K562 (cell line): ENCODE measurements around the gene SLC2A2. TPM values are rescaled to one million over a fixed set of nuclear protein-coding genes. Genes with fewer than 3 reads are reported as not detected.

Experiments used
- ATF1 ChIP-seq, 2 experiments: fragments of 450-650 bp in 1 of 2; IDR thresholded peaks; 2 replicates each; pipeline ENCODE4 v1.6.1; 2016; ENCODE audit warnings: missing compliant biosample characterization in 1 of 2, missing genetic modification characterization in 1 of 2
- BDP1 ChIP-seq: IDR thresholded peaks from 3 replicates; pipeline ENCODE4 v1.6.1; 2011; ENCODE audit not compliant: insufficient read length, insufficient read depth
- BRD4 ChIP-seq: fragments of 200-600 bp; sonication (generic); IDR thresholded peaks from 2 replicates; pipeline ENCODE4 v1.6.1; 2017; ENCODE audit warnings: inconsistent platforms
- CBFB ChIP-seq: sonication (generic); formaldehyde crosslinking; IDR thresholded peaks from 2 replicates; pipeline ENCODE4 v1.4.0; 2020; ENCODE audit warnings: mild to moderate bottlenecking, missing genetic modification reagents
- CBX2 ChIP-seq: fragments of 200-600 bp; sonication (generic); IDR thresholded peaks from one replicate; pipeline ENCODE4 v1.6.1; 2012; ENCODE audit warnings: mild to moderate bottlenecking, low read length, inconsistent platforms; ENCODE audit not compliant: insufficient read depth, poor library complexity, severe bottlenecking
- DACH1 ChIP-seq: fragments of 450-650 bp; IDR thresholded peaks from 2 replicates; pipeline ENCODE4 v1.6.1; 2018; ENCODE audit not compliant: partially characterized antibody
- ESRRA ChIP-seq: fragments of 450-650 bp; IDR thresholded peaks from 2 replicates; pipeline ENCODE4 v1.6.1; 2014; ENCODE audit warnings: low read depth, mild to moderate bottlenecking, moderate library complexity, borderline replicate concordance
- ETS2 ChIP-seq: IDR thresholded peaks from 2 replicates; pipeline ENCODE4 v1.6.1; 2016; ENCODE audit warnings: borderline replicate concordance, missing genetic modification characterization, mild to moderate bottlenecking, moderate library complexity, missing compliant biosample characterization; ENCODE audit not compliant: poor library complexity, severe bottlenecking
- FOS ChIP-seq: IDR thresholded peaks from 3 replicates; pipeline ENCODE4 v1.6.1; 2011; ENCODE audit not compliant: insufficient read length; ENCODE audit errors: extremely low read depth
- FOXM1 ChIP-seq, 2 experiments: fragments of 450-650 bp in 1 of 2; sonication (generic) in 1 of 2; formaldehyde crosslinking in 1 of 2; IDR thresholded peaks; 2 replicates each; pipeline versions ENCODE4 v1.6.1 to v1.9.0; 2017 to 2022; ENCODE audit warnings: low read depth in 2 of 2, mild to moderate bottlenecking in 2 of 2, missing genetic modification reagents in 1 of 2, moderate library complexity in 1 of 2
- GABPB2 ChIP-seq: fragments of 250-450 bp; sonication (Bioruptor Pico); conservative IDR thresholded peaks from 2 replicates; pipeline ENCODE4 v1.5.1; 2021; ENCODE audit warnings: mild to moderate bottlenecking
- HMG20A ChIP-seq: fragments of 450-650 bp; formaldehyde crosslinking; conservative IDR thresholded peaks from 2 replicates; pipeline ENCODE4 v1.4.0; 2020; ENCODE audit warnings: mild to moderate bottlenecking, mixed read lengths
- HNRNPL ChIP-seq: fragments of 200-400 bp; formaldehyde crosslinking; IDR thresholded peaks from 2 replicates; pipeline ENCODE4 v1.6.1; 2017; ENCODE audit warnings: low read depth, mild to moderate bottlenecking, low read length
- KDM2B ChIP-seq: fragments of 250-450 bp; sonication (Bioruptor Pico); IDR thresholded peaks from 2 replicates; pipeline ENCODE4 v1.8.0; 2021; ENCODE audit warnings: mild to moderate bottlenecking, moderate library complexity
- KDM4B ChIP-seq, 2 experiments: fragments of 450-650 bp in 1 of 2; sonication (generic) in 1 of 2; IDR thresholded peaks; 2 replicates each; pipeline ENCODE4 v1.6.1; 2016 to 2017; ENCODE audit warnings: borderline replicate concordance in 2 of 2, antibody characterized with exemption in 1 of 2, low read depth in 1 of 2, mild to moderate bottlenecking in 1 of 2
- NCOR1 ChIP-seq: fragments of 450-650 bp; IDR thresholded peaks from 2 replicates; pipeline ENCODE4 v1.6.1; 2016; ENCODE audit warnings: mild to moderate bottlenecking, moderate library complexity
- NFE2 ChIP-seq: IDR thresholded peaks from 2 replicates; pipeline ENCODE4 v1.6.1; 2014; ENCODE audit warnings: antibody characterized with exemption, low read depth
- NFE2L1 ChIP-seq: fragments of 450-650 bp; IDR thresholded peaks from 2 replicates; pipeline ENCODE4 v1.6.1; 2016; ENCODE audit warnings: missing genetic modification characterization, low read depth, mild to moderate bottlenecking, missing compliant biosample characterization, moderate library complexity, borderline replicate concordance
- NFIX ChIP-seq: fragments of 250-450 bp; sonication (Bioruptor Pico); IDR thresholded peaks from 2 replicates; pipeline ENCODE4 v1.4.0; 2020; ENCODE audit warnings: low read depth, mild to moderate bottlenecking, moderate library complexity
- NFXL1 ChIP-seq: fragments of 450-650 bp; formaldehyde crosslinking; IDR thresholded peaks from 2 replicates; pipeline ENCODE4 v1.4.0; 2021; ENCODE audit warnings: mild to moderate bottlenecking
- NFYB ChIP-seq: IDR thresholded peaks from 2 replicates; pipeline ENCODE4 v1.6.1; 2011; ENCODE audit warnings: mild to moderate bottlenecking, moderate library complexity; ENCODE audit not compliant: insufficient read length; ENCODE audit errors: extremely low read depth
- NR2C2 ChIP-seq, 2 experiments: fragments of 200-800 bp in 1 of 2; sonication (Bioruptor generic) in 1 of 2; sonication (generic) in 1 of 2; formaldehyde crosslinking in 1 of 2; IDR thresholded peaks; 2 replicates each; pipeline versions ENCODE4 v1.6.1 to v1.8.0; 2016 to 2022; ENCODE audit warnings: mild to moderate bottlenecking in 1 of 2, missing compliant biosample characterization in 1 of 2, missing genetic modification characterization in 1 of 2, missing genetic modification reagents in 1 of 2
- NRF1 ChIP-seq, 2 experiments: fragments of 450-650 bp; IDR thresholded peaks in 1 of 2; conservative IDR thresholded peaks in 1 of 2; 2 replicates each; pipeline ENCODE4 v1.6.1; 2014; ENCODE audit warnings: mild to moderate bottlenecking in 2 of 2
- PHB ChIP-seq: fragments of 250-450 bp; sonication (Bioruptor Pico); IDR thresholded peaks from 2 replicates; pipeline ENCODE4 v1.5.0; 2021
- SPI1 ChIP-seq: IDR thresholded peaks from 2 replicates; pipeline ENCODE4 v1.6.1; 2011; ENCODE audit warnings: low read depth, low read length, control low read depth, borderline replicate concordance
- STAT5A ChIP-seq: IDR thresholded peaks from 2 replicates; pipeline ENCODE4 v1.6.1; 2012; ENCODE audit warnings: low read length, inconsistent platforms, borderline replicate concordance
- TBL1XR1 ChIP-seq, 2 experiments: IDR thresholded peaks; 2 replicates each; pipeline ENCODE4 v1.6.1; 2012; ENCODE audit warnings: improper control_type of control experiment in 2 of 2, low read length in 2 of 2, mild to moderate bottlenecking in 1 of 2
- TCFL5 ChIP-seq: fragments of 250-450 bp; sonication (Bioruptor Pico); conservative IDR thresholded peaks from 2 replicates; pipeline ENCODE4 v1.6.1; 2021; ENCODE audit warnings: mild to moderate bottlenecking, moderate library complexity, matching md5 sums
- ZBTB9 ChIP-seq: fragments of 450-650 bp; formaldehyde crosslinking; IDR thresholded peaks from 2 replicates; pipeline ENCODE4 v1.4.0; 2020; ENCODE audit warnings: mild to moderate bottlenecking, moderate library complexity
- ZNF133 ChIP-seq: fragments of 250-450 bp; sonication (Bioruptor Pico); IDR thresholded peaks from 2 replicates; pipeline ENCODE4 v1.4.0; 2020; ENCODE audit warnings: mild to moderate bottlenecking
- polyA plus RNA-seq, 8 experiments: library from polyadenylated mRNA; depleted of rRNA in 4 of 8; stranded (reverse) in 5 of 8; unstranded in 3 of 8; fragments of >200 nt; fragmentation: Nextera tagmentation in 2 of 8; fragmentation: Illumina TruSeq in 1 of 8; extraction: Ambion mirVana in 2 of 8; extraction: Trizol in 1 of 8; gene quantifications; 2 replicates each; pipeline versions ENCODE4 v1.2.1 to v1.2.3, GENCODE V29; 2011 to 2014; ENCODE audit warnings: inconsistent platforms in 1 of 8, missing spikeins in 1 of 8
- total RNA-seq, 7 experiments: library from RNA; depleted of rRNA in 6 of 7; stranded (reverse); fragments of >200 nt in 6 of 7; fragmentation: Illumina TruSeq in 2 of 7; extraction: Trizol in 2 of 7; gene quantifications; 2 replicates each; pipeline versions ENCODE4 v1.2.1 to v1.2.3, GENCODE V29; 2011 to 2021; ENCODE audit warnings: low replicate concordance in 1 of 7

Gene SLC2A2
- total and polyA plus RNA-seq, 9 of the 15 experiments (the other 6 are each of a cell fraction or from before 2014, with no cell fraction given) = 0.18 TPM; not detected in 8

GRCh38 chr3:171007316-171007715 lies 19.2 kb downstream of the SLC2A2 start (continued):
- TF ChIP-seq NCOR1 = 0 out of 2 replicates have a peak, but pooled peaks have one; percentile 12
- TF ChIP-seq HMG20A (CRISPR knock-in tag) = no peak
- no peak for TF ChIP-seq NFYB
- no peak for TF ChIP-seq BRD4
- no peak for TF ChIP-seq BDP1
- TF ChIP-seq ZNF133 (CRISPR knock-in tag) = no peak
- no peak for TF ChIP-seq STAT5A
- no peak for TF ChIP-seq SPI1
- no peak for TF ChIP-seq ZBTB9 (CRISPR knock-in tag)
- no peak for TF ChIP-seq NR2C2 (CRISPR knock-in tag; IDR thresholded peaks at IDR 0.05)
- TF ChIP-seq NR2C2 (tag; IDR thresholded peaks at IDR 0.05) = no peak
- no peak for TF ChIP-seq KDM2B
- TF ChIP-seq CBFB (CRISPR knock-in tag) = no peak
- no peak for TF ChIP-seq NFXL1 (CRISPR knock-in tag)
- no peak for TF ChIP-seq CBX2
- TF ChIP-seq NFE2 = peak; percentile 45; the same call in 1 of the 2 replicates
- no peak for TF ChIP-seq NFIX (CRISPR knock-in tag)
- TF ChIP-seq NRF1 (conservative IDR thresholded peaks at IDR 0.05 in 1 of 2, IDR thresholded peaks at IDR 0.05 in 1 of 2) = no peak
- TF ChIP-seq PHB (CRISPR knock-in tag) = no peak
- TF ChIP-seq TCFL5 = no peak
- TF ChIP-seq FOS = no peak
- no peak for TF ChIP-seq GABPB2 (CRISPR knock-in tag)
- TF ChIP-seq NFE2L1 = peak; percentile 69
- TF ChIP-seq TBL1XR1 (IDR thresholded peaks at IDR 0.05; ENCODE audit: low read length in 2 of 2) = no peak
- no peak for TF ChIP-seq DACH1
- TF ChIP-seq KDM4B (IDR thresholded peaks at IDR 0.05; ENCODE audit: borderline replicate concordance in 2 of 2, low read depth in 1 of 2) = no peak
- TF ChIP-seq ATF1 (CRISPR knock-in tag; IDR thresholded peaks at IDR 0.05) = no peak
- peak; percentile 27; the same call in 1 of the 2 replicates for TF ChIP-seq ATF1 (tag; IDR thresholded peaks at IDR 0.05)
- TF ChIP-seq ESRRA = no peak
- TF ChIP-seq HNRNPL = no peak
- no peak for TF ChIP-seq ETS2 (tag)
- TF ChIP-seq FOXM1 (IDR thresholded peaks at IDR 0.05; ENCODE audit: low read depth) = no peak
- TF ChIP-seq FOXM1 (CRISPR knock-in tag; IDR thresholded peaks at IDR 0.05; ENCODE audit: low read depth) = no peak
